ENCODE measurements around the gene SOX10. TPM values are rescaled to one million over a fixed set of nuclear protein-coding genes. Genes with fewer than 3 reads are reported as not detected.

SOX10 gene
- total and polyA plus RNA-seq, 2 of the 4 experiments (the other 2 are of a cell fraction), result not detected

DNA sequence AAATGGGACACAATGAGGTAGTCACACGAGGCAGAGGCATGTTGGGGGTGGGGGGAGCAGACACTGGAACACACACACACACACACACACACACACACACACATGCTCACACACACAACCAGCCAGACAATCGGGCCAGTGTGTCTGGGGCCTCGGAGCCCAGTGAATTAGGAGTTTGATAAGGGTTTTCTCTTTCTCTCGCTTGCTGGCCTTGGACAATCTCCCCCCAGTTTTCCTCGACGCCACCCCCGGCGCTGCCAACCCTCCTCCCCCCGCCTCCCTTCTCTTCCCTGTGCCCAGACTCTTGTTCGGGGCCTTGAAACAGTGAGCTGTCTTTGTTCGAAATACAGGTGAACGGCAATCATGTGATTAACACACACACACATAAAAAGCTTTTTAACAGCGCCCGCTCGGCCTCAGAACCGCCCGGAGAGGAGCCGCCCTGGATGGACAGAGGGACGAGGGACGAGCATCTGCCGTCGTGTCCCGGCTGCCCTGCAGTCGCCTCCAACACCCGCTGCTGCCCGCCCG is 1.5 kb upstream of the SOX10 start:
- no peak overlapping the region for H2BK120ac ChIP-seq (ENCODE audit: low read depth, low read length)
- no peak overlapping the region for H2BK5ac ChIP-seq (ENCODE audit: low read depth, low read length, poor library complexity, severe bottlenecking)
- dilution Hi-C loops (cut with HindIII; ENCODE audit: low sequenced_read_pairs, unreplicated experiment) (no loop called here), in situ Hi-C loops (cut with MboI; ENCODE audit: low sequenced_read_pairs) (no loop called here), intact Hi-C loops (cut with micrococcal nuclease) (no loop called here)
- ChIA-PET POLR2A (ENCODE audit: unreplicated experiment) (no interaction called here), CTCF (no interaction called here)
- ATAC-seq (ENCODE audit: low read depth) (no peak), DNase-seq (no peak)
- BruUV-seq (replicated peaks), result no TSS peak
- H3K14ac ChIP-seq (replicated peaks; ENCODE audit: low read depth, low read length), result no peak overlapping the region
- H3K4me2 ChIP-seq (ENCODE audit: low read depth, low read length), result no peak overlapping the region
- H4K8ac ChIP-seq (ENCODE audit: low read depth in 2 of 2, low read length in 2 of 2), result no peak overlapping the region
- H2BK20ac ChIP-seq (ENCODE audit: low read depth, low read length), result no peak overlapping the region
- no peak overlapping the region for H3K18ac ChIP-seq (ENCODE audit: low read depth, low read length)
- H3K56ac ChIP-seq (ENCODE audit: extremely low read depth, insufficient read depth, low read length), result no peak overlapping the region
- no peak overlapping the region for H3K9ac ChIP-seq (ENCODE audit: low read depth, low read length)
- no peaks in the 10 kb centered on the region for H3K27me3 ChIP-seq (ENCODE audit: control insufficient read depth, insufficient read depth, low read length)
- no peak overlapping the region for H3K27ac ChIP-seq (ENCODE audit: insufficient read depth, low read length)
- no peak overlapping the region for H3K4me3 ChIP-seq (ENCODE audit: insufficient read depth, low read depth, low read length)
- no peak overlapping the region for H4K5ac ChIP-seq (ENCODE audit: low read depth, low read length)
- no peak overlapping the region for H3K4ac ChIP-seq (ENCODE audit: low read depth, low read length)
- H4K20me1 ChIP-seq (ENCODE audit: insufficient read depth, low read length), result no peaks in the 10 kb centered on the region
- no peak overlapping the region for H4K91ac ChIP-seq (ENCODE audit: insufficient read depth, low read depth, low read length)
- no peak overlapping the region for H2AK5ac ChIP-seq (ENCODE audit: low read depth, low read length)
- no peaks in the 10 kb centered on the region for H3K79me1 ChIP-seq (ENCODE audit: low read depth in 1 of 2, low read length in 2 of 2)
- no peak overlapping the region for H3K23ac ChIP-seq (ENCODE audit: low read depth, low read length)
- H3K4me1 ChIP-seq (ENCODE audit: control insufficient read depth, insufficient read depth, low read length), result no peaks in the 10 kb centered on the region
- TF ChIP-seq CTCF (conservative IDR thresholded peaks at IDR 0.05; ENCODE audit: low read depth, low read length) (no peak), RCOR1 (IDR thresholded peaks at IDR 0.05; ENCODE audit: insufficient replicate concordance, low read length) (no peak), BHLHE40 (IDR thresholded peaks at IDR 0.05; ENCODE audit: low read depth, low read length) (no peak), RAD21 (IDR thresholded peaks at IDR 0.05; ENCODE audit: low read length) (no peak), MXI1 (IDR thresholded peaks at IDR 0.05; ENCODE audit: borderline replicate concordance, low read depth, low read length) (no peak), MAZ (IDR thresholded peaks at IDR 0.05; ENCODE audit: borderline replicate concordance, low read depth, low read length) (no peak)
- no peaks in the 10 kb centered on the region for H3K9me3 ChIP-seq (ENCODE audit: control insufficient read depth, insufficient read depth, low read length)
- no peaks in the 10 kb centered on the region for H3K9me1 ChIP-seq (ENCODE audit: insufficient read depth, low read length)
- H3K36me3 ChIP-seq (ENCODE audit: control insufficient read depth, insufficient read depth, low read length), result no peaks in the 10 kb centered on the region
- no peak overlapping the region for H2AFZ ChIP-seq (replicated peaks; ENCODE audit: low read length, poor library complexity)
- H2BK15ac ChIP-seq (ENCODE audit: low read depth, low read length), result no peak overlapping the region
- 96% methylated on average over 9 of the region's 27 CpGs; no CpG with 5 or more reads in 1 of the 2 experiments for WGBS, 2 experiments (ENCODE audit: extremely low coverage in 2 of 2, insufficient read length in 1 of 2)
- peak overlapping the region; percentile 24 for H2AK9ac ChIP-seq (replicated peaks; ENCODE audit: low read depth, low read length, poor library complexity)
